Nephron progenitor cell (in vitro differentiated cells): ENCODE results near the gene HSD17B1.
A peak's percentile ranks its signal among the peaks of the same experiment; 100 is the strongest.

Source experiments
- DNase-seq: peaks from one replicate; pipeline ENCODE4 v3.0.0; 2021
- H3K27ac Mint-ChIP-seq: 2 replicates; pipeline ENCODE4 v1.8.0; 2021; ENCODE audit warnings: mild to moderate bottlenecking, moderate library complexity, mixed read lengths
- H3K27me3 Mint-ChIP-seq: 2 replicates; pipeline ENCODE4 v1.8.0; 2021; ENCODE audit warnings: mild to moderate bottlenecking, low read depth, mixed read lengths; ENCODE audit not compliant: poor library complexity
- H3K36me3 Mint-ChIP-seq: 2 replicates; pipeline ENCODE4 v1.8.0; 2021; ENCODE audit warnings: low read depth, mixed read lengths
- H3K4me1 Mint-ChIP-seq: 2 replicates; pipeline ENCODE4 v1.8.0; 2021; ENCODE audit warnings: mixed read lengths
- H3K4me3 Mint-ChIP-seq: 2 replicates; pipeline ENCODE4 v1.8.0; 2021; ENCODE audit warnings: mild to moderate bottlenecking, moderate library complexity, mixed read lengths
- H3K9me3 Mint-ChIP-seq: 2 replicates; pipeline ENCODE4 v1.8.0; 2021; ENCODE audit warnings: mild to moderate bottlenecking, moderate library complexity, mixed read lengths
- CTCF ChIP-seq: fragments of 200-600 bp; sonication (generic); IDR thresholded peaks from 2 replicates; pipeline ENCODE4 v1.5.0; 2021; ENCODE audit warnings: antibody characterized with exemption

HSD17B1 gene

DNA sequence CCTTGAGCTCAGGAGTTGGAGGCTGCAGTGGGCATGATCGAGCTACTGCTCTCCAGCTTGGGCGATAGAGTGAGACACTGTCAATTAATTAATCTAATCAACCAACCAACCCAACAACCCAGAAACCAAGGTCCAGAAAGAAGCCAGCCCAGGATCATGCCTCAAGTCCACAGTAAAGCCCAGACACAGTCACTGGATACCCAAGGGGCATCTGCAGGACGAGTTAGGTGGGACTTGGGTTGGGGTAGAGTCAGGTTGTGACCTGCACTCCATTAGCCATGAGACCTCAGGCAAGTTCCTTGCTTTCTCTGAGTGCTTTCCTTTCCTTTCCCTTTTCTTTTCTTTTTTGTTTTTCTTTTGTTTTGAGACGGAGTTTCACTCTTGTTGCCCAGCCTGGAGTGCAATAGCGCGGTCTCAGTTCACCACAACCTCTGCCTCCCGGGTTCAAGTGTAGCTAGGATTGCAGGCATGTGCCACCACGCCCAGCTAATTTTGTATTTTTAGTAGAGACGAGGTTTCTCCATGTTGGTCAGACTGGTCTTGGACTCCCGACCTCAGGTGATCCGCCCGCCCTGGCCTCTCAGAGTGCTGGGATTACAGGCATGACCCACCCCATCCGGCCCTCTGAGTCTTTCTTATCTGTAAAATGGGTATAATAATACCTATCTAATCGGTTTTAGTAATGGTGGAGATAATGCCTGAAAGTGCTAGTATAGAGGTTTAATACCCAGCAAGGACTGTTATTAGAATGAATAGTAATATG lies 3.5 kb upstream of the HSD17B1 start:
- Mint-ChIP-seq H3K9me3 (no peaks in the 10 kb centered on the region), H3K27ac (peak overlapping the region; percentile 48), H3K27me3 (no peaks in the 10 kb centered on the region), H3K36me3 (peaks cover 5% of the 10 kb centered on the region), H3K4me1 (peaks cover 36% of the 10 kb centered on the region), H3K4me3 (peak overlapping the region; percentile 77)
- DNase-seq, result no peak
- TF ChIP-seq CTCF, result no peak

GRCh38 chr17:42553161-42553818 lies 567 bp downstream of the HSD17B1 start:
- H3K27me3 Mint-ChIP-seq, result no peaks in the 10 kb centered on the region
- no peaks in the 10 kb centered on the region for H3K9me3 Mint-ChIP-seq
- peaks cover 62% of the 10 kb centered on the region for H3K4me1 Mint-ChIP-seq
- TF ChIP-seq CTCF, result no peak
- peak overlapping the region; percentile 88 for H3K4me3 Mint-ChIP-seq
- no peaks in the 10 kb centered on the region for H3K36me3 Mint-ChIP-seq
- no peak overlapping the region for H3K27ac Mint-ChIP-seq
- DNase-seq, result peak; percentile 37

DNA sequence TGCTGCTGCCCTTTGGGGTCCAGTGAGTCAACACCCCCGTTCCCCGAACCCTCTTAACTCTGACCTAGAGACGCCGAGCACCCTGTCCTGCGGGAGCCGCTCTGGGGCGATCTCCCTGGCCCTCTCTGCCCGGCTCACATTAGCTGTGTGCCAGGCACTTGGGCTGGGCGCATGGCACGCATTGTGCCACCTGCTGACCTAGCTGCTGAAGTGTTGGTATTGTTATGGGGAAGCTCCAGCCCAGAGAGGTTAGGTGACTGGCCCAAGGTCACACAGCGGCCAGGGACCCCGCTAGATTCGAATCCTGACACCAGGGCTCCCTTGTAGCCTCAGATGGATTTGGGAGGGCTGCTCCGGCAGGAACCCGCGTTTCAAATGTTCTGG lies 1.1 kb downstream of the HSD17B1 start:
- H3K36me3 Mint-ChIP-seq, result no peaks in the 10 kb centered on the region
- peaks cover 59% of the 10 kb centered on the region for H3K4me1 Mint-ChIP-seq
- no peaks in the 10 kb centered on the region for H3K9me3 Mint-ChIP-seq
- H3K27me3 Mint-ChIP-seq, result no peaks in the 10 kb centered on the region
- TF ChIP-seq CTCF, result no peak
- no peak overlapping the region for H3K27ac Mint-ChIP-seq
- H3K4me3 Mint-ChIP-seq, result peak overlapping the region; percentile 88
- DNase-seq, result no peak

DNA sequence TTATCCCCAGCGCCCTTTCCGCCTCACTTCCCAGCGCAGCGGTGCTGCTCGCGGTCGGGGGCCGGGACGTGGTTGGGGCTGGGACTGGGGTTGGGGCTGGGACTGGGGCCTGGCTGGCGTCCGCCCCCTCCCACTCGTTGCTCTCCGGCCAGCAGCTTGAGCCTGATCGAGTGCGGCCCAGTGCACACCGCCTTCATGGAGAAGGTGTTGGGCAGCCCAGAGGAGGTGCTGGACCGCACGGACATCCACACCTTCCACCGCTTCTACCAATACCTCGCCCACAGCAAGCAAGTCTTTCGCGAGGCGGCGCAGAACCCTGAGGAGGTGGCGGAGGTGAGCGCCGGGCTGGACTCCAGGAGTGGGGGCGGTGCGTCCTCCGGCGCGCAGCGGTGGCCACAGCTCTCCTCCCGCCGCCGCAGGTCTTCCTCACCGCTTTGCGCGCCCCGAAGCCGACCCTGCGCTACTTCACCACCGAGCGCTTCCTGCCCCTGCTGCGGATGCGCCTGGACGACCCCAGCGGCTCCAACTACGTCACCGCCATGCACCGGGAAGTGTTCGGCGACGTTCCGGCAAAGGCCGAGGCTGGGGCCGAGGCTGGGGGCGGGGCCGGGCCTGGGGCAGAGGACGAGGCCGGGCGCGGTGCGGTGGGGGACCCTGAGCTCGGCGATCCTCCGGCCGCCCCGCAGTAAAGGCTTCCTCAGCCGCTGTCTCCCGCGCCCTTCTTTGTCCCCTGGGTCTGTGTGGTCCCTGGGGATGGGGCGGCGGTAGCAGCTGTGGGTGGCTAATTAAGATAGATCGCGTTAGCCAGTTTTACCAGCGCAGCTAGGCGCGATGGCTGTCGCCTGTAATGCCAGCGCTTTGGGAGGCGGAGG lies 1.8 kb downstream of the HSD17B1 start:
- H3K27ac Mint-ChIP-seq, result peak overlapping the region; percentile 89
- H3K9me3 Mint-ChIP-seq, result no peaks in the 10 kb centered on the region
- H3K36me3 Mint-ChIP-seq, result no peaks in the 10 kb centered on the region
- H3K27me3 Mint-ChIP-seq, result no peaks in the 10 kb centered on the region
- H3K4me1 Mint-ChIP-seq, result peaks cover 54% of the 10 kb centered on the region
- H3K4me3 Mint-ChIP-seq, result peak overlapping the region; percentile 88
- no peak for TF ChIP-seq CTCF
- DNase-seq, result peak; percentile 95

- H3K27ac Mint-ChIP-seq, result peak overlapping the region; percentile 80
- H3K4me1 Mint-ChIP-seq, result peaks cover 54% of the 10 kb centered on the region
- peak overlapping the region; percentile 88 for H3K4me3 Mint-ChIP-seq
- H3K9me3 Mint-ChIP-seq, result no peaks in the 10 kb centered on the region
- H3K36me3 Mint-ChIP-seq, result no peaks in the 10 kb centered on the region
- H3K27me3 Mint-ChIP-seq, result no peaks in the 10 kb centered on the region
- no peak for TF ChIP-seq CTCF
- no peak for DNase-seq
Observed at GRCh38 chr17:42555122-42555622, 2.4 kb downstream of the HSD17B1 start.
